Measurements from ENCODE around the gene KRT28.
"Not testable (repeated sequence)": the region's sequence is repeated elsewhere in the genome, so short reads cannot be mapped to it uniquely, and the experiment has no call there.

KRT28 gene

DNA sequence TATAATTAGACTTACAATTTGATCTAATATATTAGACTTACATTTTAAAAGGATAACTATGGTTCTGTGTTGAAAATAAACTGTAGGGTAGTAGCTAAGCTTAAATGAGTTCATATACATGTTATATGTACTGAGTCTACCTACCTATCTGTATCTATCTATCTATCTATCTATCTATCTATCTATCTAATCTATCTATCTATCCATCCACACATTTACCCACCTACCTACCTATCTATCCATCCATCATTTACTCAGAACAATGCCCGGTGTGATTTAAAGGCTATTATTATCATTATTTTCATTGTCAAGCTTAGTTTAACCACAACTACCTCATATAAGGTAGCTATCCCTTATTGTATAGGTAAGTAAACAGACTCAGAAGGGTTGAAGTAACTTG, 15.6 kb upstream of the KRT28 start:
- Mint-ChIP-seq H3K9me3 (peaks cover 7% of the 10 kb centered on the region), H3K4me3 (no peak overlapping the region), H3K27ac (ENCODE audit: low read depth) (no peak overlapping the region), H3K27me3 (peaks cover 48% of the 10 kb centered on the region), H3K4me1 (peaks cover 20% of the 10 kb centered on the region), H3K36me3 (ENCODE audit: insufficient read depth) (peaks cover 16% of the 10 kb centered on the region)
- ATAC-seq (replicated peaks; ENCODE audit: extremely low read depth, poor library complexity, severe bottlenecking) (no peak), DNase-seq (ENCODE audit: low spot score in 2 of 2) (no peak)

DNA sequence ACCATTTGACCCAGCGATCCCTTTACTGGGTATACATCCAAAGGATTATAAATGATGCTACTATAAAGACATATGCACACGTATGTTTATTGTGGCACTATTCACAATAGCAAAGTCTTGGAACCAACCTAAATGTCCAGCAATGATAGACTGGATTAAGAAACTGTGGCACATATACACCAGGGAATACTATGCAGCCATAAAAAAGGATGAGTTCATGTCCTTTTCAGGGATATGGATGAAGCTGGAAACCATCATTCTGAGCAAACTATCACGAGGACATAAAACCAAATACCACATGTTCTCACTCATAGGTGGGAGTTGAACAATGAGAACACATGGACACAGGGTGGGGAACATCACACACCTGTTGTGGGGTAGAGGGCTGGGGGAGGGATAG, 14.9 kb upstream of the KRT28 start:
- H3K36me3 Mint-ChIP-seq (ENCODE audit: insufficient read depth) = peaks cover 16% of the 10 kb centered on the region
- not testable (repeated sequence) for DNase-seq (ENCODE audit: low spot score in 2 of 2); H3K27ac Mint-ChIP-seq (ENCODE audit: low read depth); H3K4me3 Mint-ChIP-seq; H3K9me3 Mint-ChIP-seq; ATAC-seq (replicated peaks; ENCODE audit: extremely low read depth, poor library complexity, severe bottlenecking)
- H3K27me3 Mint-ChIP-seq = peaks cover 56% of the 10 kb centered on the region
- H3K4me1 Mint-ChIP-seq = peaks cover 14% of the 10 kb centered on the region

DNA sequence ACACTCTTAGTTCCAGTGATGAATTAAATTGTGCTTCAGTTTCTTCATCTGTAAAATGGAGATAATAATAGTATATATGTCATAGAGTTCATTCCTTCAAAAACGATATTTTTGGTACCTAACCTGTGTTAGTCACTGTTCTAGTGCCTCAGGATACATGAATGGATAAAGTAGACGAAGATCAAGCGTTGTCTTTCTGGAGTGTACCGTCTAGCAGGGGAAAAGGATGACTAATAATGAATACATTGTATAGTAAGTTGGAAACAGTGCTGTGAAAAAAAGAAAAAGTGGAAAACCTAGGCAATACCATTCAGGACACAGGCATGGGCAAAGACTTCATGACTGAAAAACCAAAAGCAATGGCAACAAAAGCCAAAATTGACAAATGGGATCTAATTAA, 14.0 kb upstream of the KRT28 start:
- peaks cover 16% of the 10 kb centered on the region for H3K36me3 Mint-ChIP-seq (ENCODE audit: insufficient read depth)
- H3K27me3 Mint-ChIP-seq = peaks cover 62% of the 10 kb centered on the region
- DNase-seq (ENCODE audit: low spot score in 2 of 2) (no peak), ATAC-seq (replicated peaks; ENCODE audit: extremely low read depth, poor library complexity, severe bottlenecking) (no peak)
- peaks cover 7% of the 10 kb centered on the region for H3K9me3 Mint-ChIP-seq
- peaks cover 14% of the 10 kb centered on the region for H3K4me1 Mint-ChIP-seq
- no peak overlapping the region for H3K27ac Mint-ChIP-seq (ENCODE audit: low read depth)
- H3K4me3 Mint-ChIP-seq = no peak overlapping the region

- Mint-ChIP-seq H3K27ac (ENCODE audit: low read depth) (no peak overlapping the region), H3K27me3 (peaks cover 73% of the 10 kb centered on the region), H3K4me1 (peaks cover 8% of the 10 kb centered on the region), H3K9me3 (peaks cover 7% of the 10 kb centered on the region), H3K36me3 (ENCODE audit: insufficient read depth) (peaks cover 9% of the 10 kb centered on the region), H3K4me3 (no peak overlapping the region)
- ATAC-seq (replicated peaks; ENCODE audit: extremely low read depth, poor library complexity, severe bottlenecking) = no peak
- no peak for DNase-seq (ENCODE audit: low spot score in 2 of 2)
Measured at GRCh38 chr17:40812639-40813038, 12.9 kb upstream of the KRT28 start.

- Mint-ChIP-seq H3K36me3 (ENCODE audit: insufficient read depth) (no peaks in the 10 kb centered on the region), H3K4me3 (no peak overlapping the region), H3K27me3 (peaks cover 95% of the 10 kb centered on the region), H3K9me3 (no peaks in the 10 kb centered on the region), H3K27ac (ENCODE audit: low read depth) (no peak overlapping the region), H3K4me1 (no peaks in the 10 kb centered on the region)
- ATAC-seq (replicated peaks; ENCODE audit: extremely low read depth, poor library complexity, severe bottlenecking) = no peak
- DNase-seq (ENCODE audit: low spot score in 2 of 2) = no peak
Measured at GRCh38 chr17:40810494-40810893, 10.7 kb upstream of the KRT28 start.

DNA sequence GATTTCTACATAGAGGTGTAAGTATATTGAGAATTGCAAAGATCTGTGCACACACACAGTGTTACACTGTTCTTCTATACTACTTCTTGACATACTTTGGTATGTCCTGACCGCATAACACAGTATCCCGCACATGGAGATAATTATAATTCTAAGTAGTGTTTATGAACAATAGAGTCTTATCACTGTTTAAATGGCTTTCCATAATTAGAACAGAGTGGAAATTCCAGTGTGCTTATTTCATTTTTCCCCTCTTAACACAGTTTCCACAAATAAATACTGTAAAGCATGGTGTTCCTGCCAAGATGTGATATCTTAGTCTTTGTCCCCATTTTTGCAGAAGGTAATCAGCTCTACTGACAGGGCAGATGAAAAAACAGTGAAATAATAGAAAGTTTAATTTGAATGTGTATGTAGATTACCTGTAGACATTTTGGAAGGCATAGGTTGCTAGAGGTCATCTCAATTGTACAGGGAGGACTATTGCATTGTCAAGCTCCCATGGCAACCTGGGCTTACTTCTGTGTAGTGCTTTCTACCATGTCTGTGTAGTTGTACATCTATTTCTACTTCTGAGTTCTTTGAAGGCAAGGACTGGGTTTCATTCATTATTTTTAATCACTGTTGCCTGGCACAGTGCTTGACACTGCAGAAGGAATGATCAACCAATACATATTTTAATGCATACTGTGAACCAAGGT, 10.1 kb upstream of the KRT28 start:
- Mint-ChIP-seq H3K27ac (ENCODE audit: low read depth) (no peak overlapping the region), H3K4me1 (no peaks in the 10 kb centered on the region), H3K9me3 (no peaks in the 10 kb centered on the region), H3K4me3 (no peak overlapping the region), H3K36me3 (ENCODE audit: insufficient read depth) (no peaks in the 10 kb centered on the region), H3K27me3 (peaks cover 98% of the 10 kb centered on the region)
- DNase-seq (ENCODE audit: low spot score in 2 of 2) (no peak), ATAC-seq (replicated peaks; ENCODE audit: extremely low read depth, poor library complexity, severe bottlenecking) (no peak)

- no peak overlapping the region for H3K4me3 Mint-ChIP-seq
- H3K27ac Mint-ChIP-seq (ENCODE audit: low read depth) = no peak overlapping the region
- no peaks in the 10 kb centered on the region for H3K36me3 Mint-ChIP-seq (ENCODE audit: insufficient read depth)
- ATAC-seq (replicated peaks; ENCODE audit: extremely low read depth, poor library complexity, severe bottlenecking) (no peak), DNase-seq (ENCODE audit: low spot score in 2 of 2) (no peak)
- no peaks in the 10 kb centered on the region for H3K9me3 Mint-ChIP-seq
- H3K27me3 Mint-ChIP-seq = peaks cover 70% of the 10 kb centered on the region
- no peaks in the 10 kb centered on the region for H3K4me1 Mint-ChIP-seq
Measured at GRCh38 chr17:40806131-40806530, 6.4 kb upstream of the KRT28 start.

- no peaks in the 10 kb centered on the region for H3K9me3 Mint-ChIP-seq
- no peak overlapping the region for H3K4me3 Mint-ChIP-seq
- no peak overlapping the region for H3K27ac Mint-ChIP-seq (ENCODE audit: low read depth)
- peaks cover 47% of the 10 kb centered on the region for H3K27me3 Mint-ChIP-seq
- H3K36me3 Mint-ChIP-seq (ENCODE audit: insufficient read depth) = no peaks in the 10 kb centered on the region
- no peaks in the 10 kb centered on the region for H3K4me1 Mint-ChIP-seq
- ATAC-seq (replicated peaks; ENCODE audit: extremely low read depth, poor library complexity, severe bottlenecking) = peak; percentile 71
- DNase-seq (ENCODE audit: low spot score in 2 of 2) = peak; percentile 52 to 55
Measured at GRCh38 chr17:40803617-40804082, 3.9 kb upstream of the KRT28 start.

- no peak overlapping the region for H3K27ac Mint-ChIP-seq (ENCODE audit: low read depth)
- H3K27me3 Mint-ChIP-seq = peaks cover 30% of the 10 kb centered on the region
- no peaks in the 10 kb centered on the region for H3K36me3 Mint-ChIP-seq (ENCODE audit: insufficient read depth)
- H3K4me1 Mint-ChIP-seq = no peaks in the 10 kb centered on the region
- DNase-seq (ENCODE audit: low spot score in 2 of 2) (no peak), ATAC-seq (replicated peaks; ENCODE audit: extremely low read depth, poor library complexity, severe bottlenecking) (no peak)
- H3K4me3 Mint-ChIP-seq = no peak overlapping the region
- no peaks in the 10 kb centered on the region for H3K9me3 Mint-ChIP-seq
Measured at GRCh38 chr17:40801157-40801556, 1.4 kb upstream of the KRT28 start.

- Mint-ChIP-seq H3K36me3 (ENCODE audit: insufficient read depth) (no peaks in the 10 kb centered on the region), H3K4me3 (no peak overlapping the region)
Measured at GRCh38 chr17:40800381-40800780, 622 bp upstream of the KRT28 start.

GRCh38 chr17:40796846-40797245, 2.9 kb downstream of the KRT28 start:
- Mint-ChIP-seq H3K27me3 (peaks cover 40% of the 10 kb centered on the region), H3K4me3 (no peak overlapping the region), H3K27ac (ENCODE audit: low read depth) (no peak overlapping the region)

More at GRCh38 chr17:40800381-40800780, 622 bp upstream of the KRT28 start:
- H3K9me3 Mint-ChIP-seq = no peaks in the 10 kb centered on the region
- DNase-seq (ENCODE audit: low spot score in 2 of 2) (no peak), ATAC-seq (replicated peaks; ENCODE audit: extremely low read depth, poor library complexity, severe bottlenecking) (no peak)
- no peaks in the 10 kb centered on the region for H3K4me1 Mint-ChIP-seq
- no peak overlapping the region for H3K27ac Mint-ChIP-seq (ENCODE audit: low read depth)
- H3K27me3 Mint-ChIP-seq = peaks cover 30% of the 10 kb centered on the region

GRCh38 chr17:40795019-40795667, 4.6 kb downstream of the KRT28 start:
- Mint-ChIP-seq H3K36me3 (ENCODE audit: insufficient read depth) (no peaks in the 10 kb centered on the region), H3K4me1 (no peaks in the 10 kb centered on the region), H3K27me3 (peaks cover 40% of the 10 kb centered on the region), H3K4me3 (no peak overlapping the region), H3K27ac (ENCODE audit: low read depth) (no peak overlapping the region), H3K9me3 (no peaks in the 10 kb centered on the region)
- no peak for ATAC-seq (replicated peaks; ENCODE audit: extremely low read depth, poor library complexity, severe bottlenecking)
- no peak for DNase-seq (ENCODE audit: low spot score in 2 of 2)

More at GRCh38 chr17:40796846-40797245, 2.9 kb downstream of the KRT28 start:
- no peak for ATAC-seq (replicated peaks; ENCODE audit: extremely low read depth, poor library complexity, severe bottlenecking)
- no peak for DNase-seq (ENCODE audit: low spot score in 2 of 2)
- H3K9me3 Mint-ChIP-seq = no peaks in the 10 kb centered on the region
- H3K36me3 Mint-ChIP-seq (ENCODE audit: insufficient read depth) = no peaks in the 10 kb centered on the region
- H3K4me1 Mint-ChIP-seq = no peaks in the 10 kb centered on the region

GRCh38 chr17:40794466-40794865, 5.3 kb downstream of the KRT28 start:
- no peaks in the 10 kb centered on the region for H3K36me3 Mint-ChIP-seq (ENCODE audit: insufficient read depth)
- H3K27me3 Mint-ChIP-seq = peaks cover 40% of the 10 kb centered on the region
- DNase-seq (ENCODE audit: low spot score in 2 of 2) (no peak), ATAC-seq (replicated peaks; ENCODE audit: extremely low read depth, poor library complexity, severe bottlenecking) (no peak)
- H3K27ac Mint-ChIP-seq (ENCODE audit: low read depth) = no peak overlapping the region
- H3K9me3 Mint-ChIP-seq = no peaks in the 10 kb centered on the region
- H3K4me3 Mint-ChIP-seq = no peak overlapping the region
- H3K4me1 Mint-ChIP-seq = no peaks in the 10 kb centered on the region

All from central memory CD8-positive, alpha-beta T cell (primary cell).